T47D (cell line): ENCODE data around the gene RUFY4.

ENCODE experiments used
- DNase-seq, 2 experiments: peaks; one replicate each; pipeline versions ENCODE4 v3.0.0 to v3.0.0-alpha.2; 2011 to 2012; ENCODE audit warnings: low read depth in 1 of 2, low spot score in 1 of 2
- JUND ChIP-seq: IDR thresholded peaks from 2 replicates; pipeline ENCODE4 v1.6.1; 2012; ENCODE audit warnings: low read depth
- in situ Hi-C: cut with HindIII; loops from 2 replicates; pipeline ENCODE4 v1.10.0; 2016; ENCODE audit warnings: low sequenced_read_pairs, low pct_unique_long_range_greater_than_20kb

The RUFY4 gene

DNA sequence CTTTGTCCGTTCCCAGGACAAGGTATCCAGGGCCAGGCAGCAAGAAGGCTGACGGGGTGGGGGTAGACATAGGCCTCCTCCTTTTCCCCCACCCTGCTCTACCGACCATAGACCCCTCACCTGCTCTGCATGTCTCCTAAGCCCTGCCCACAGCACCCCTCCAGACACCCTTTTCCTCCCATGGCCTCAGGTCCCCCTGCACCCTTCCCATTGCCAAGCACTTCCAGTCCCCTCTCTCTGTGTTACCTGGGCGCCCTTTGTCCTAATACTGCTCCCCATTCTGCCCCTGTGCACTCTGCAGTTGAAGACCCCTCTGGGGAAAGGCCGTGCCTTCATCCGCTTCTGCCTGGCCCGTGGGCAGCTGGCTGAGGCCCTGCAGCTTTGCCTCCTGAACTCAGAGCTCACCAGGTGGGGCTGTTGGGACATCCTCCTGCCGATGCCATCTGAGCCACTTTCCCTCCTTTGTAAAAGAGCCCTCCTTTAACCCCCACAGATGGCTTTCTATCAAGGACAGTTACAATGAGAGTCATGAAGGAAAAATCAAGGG, 3.5 kb downstream of the RUFY4 start:
- TF ChIP-seq JUND = no peak
- DNase-seq = no peak
- in situ Hi-C loops = no loop called here

DNA sequence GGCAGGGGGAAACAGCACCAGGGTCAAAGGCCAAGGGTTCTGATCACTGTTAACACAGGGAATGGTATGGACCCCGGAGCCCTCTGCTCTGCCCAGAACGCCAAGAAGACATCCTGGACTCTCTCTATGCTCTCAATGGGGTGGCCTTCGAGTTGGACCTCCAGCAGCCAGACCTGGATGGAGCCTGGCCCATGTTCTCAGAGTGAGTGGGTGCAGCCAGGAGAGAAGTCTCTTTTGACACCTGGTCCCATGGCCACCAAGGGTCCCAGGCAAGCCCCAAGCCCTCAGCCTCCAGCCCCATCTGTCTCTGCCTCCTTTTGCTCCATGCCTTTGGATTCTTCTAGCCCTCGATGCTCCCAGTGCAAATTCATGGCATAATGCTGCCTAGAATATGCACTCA, 4.1 kb downstream of the RUFY4 start:
- in situ Hi-C loops = no loop called here
- DNase-seq = no peak
- TF ChIP-seq JUND = no peak

GRCh38 chr2:218074031-218074430, 5.0 kb downstream of the RUFY4 start:
- no peak for TF ChIP-seq JUND
- in situ Hi-C loops = no loop called here
- peak in 1 of 2 experiments; percentile 16 for DNase-seq

GRCh38 chr2:218075975-218076811, 7.1 kb downstream of the RUFY4 start:
- in situ Hi-C loops = no loop called here
- no peak for DNase-seq
- no peak for TF ChIP-seq JUND

DNA sequence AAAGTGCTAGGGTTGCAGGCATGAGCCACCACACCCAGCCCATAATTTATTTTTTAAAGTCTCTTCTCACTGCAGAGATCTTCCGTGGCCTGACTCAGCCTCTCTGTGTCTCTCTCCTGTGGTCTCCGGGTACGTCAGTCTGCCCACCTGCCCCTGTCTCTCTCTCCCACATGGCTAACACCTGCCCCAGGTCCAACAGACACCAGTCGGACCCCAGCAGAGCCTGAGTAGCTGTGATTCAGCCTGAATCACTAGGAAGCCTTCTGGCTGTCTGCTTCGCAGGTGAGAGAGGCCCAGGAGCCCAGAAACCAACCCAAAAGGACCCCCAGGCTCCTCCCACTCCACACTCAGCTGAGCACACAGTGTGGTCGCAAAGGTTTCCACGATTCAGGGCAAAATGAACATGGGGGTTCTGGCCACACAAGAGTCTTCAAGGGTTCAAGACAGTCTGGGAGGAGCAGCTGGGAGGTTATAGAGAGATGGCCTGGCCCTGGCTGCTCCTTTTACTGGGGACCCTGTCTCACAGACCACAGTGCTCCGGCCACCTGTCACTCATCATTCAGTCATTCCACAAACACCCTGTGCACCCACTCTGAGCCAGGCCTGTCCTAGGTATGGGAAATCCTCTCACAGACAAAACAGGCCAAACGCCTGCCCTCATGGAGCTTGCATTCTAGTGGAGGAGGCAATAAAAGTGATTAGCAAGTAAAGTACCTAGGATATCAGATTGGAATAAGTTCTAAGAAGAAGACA, 8.6 kb downstream of the RUFY4 start:
- TF ChIP-seq JUND = no peak
- in situ Hi-C loops = no loop called here
- no peak for DNase-seq

- TF ChIP-seq JUND = no peak
- DNase-seq = no peak
- in situ Hi-C loops = no loop called here
Measured at GRCh38 chr2:218079943-218080913, 11.2 kb downstream of the RUFY4 start.

DNA sequence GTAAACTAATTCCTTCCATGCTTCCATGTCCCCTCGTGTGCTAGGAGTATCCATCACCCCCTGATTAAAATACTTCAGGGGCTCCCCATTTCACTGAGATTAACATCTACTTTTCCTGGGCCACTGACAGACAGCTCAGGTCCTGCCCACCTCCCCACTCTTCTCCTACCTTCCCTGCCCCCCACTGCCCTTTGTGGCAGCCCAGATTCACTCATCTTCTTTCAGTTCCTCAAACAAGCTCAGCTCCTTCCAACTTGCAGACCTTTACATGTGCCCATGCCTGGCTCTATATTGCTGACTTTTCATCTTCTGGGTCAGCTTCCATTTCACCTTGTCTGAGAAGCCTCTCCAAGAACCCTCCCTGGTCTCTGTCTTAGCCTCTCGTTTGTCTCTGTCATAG, 12.0 kb downstream of the RUFY4 start:
- in situ Hi-C loops = no loop called here
- no peak for DNase-seq
- TF ChIP-seq JUND = no peak

- in situ Hi-C loops = no loop called here
- TF ChIP-seq JUND = no peak
- DNase-seq = no peak
Measured at GRCh38 chr2:218081695-218082094, 12.6 kb downstream of the RUFY4 start.

DNA sequence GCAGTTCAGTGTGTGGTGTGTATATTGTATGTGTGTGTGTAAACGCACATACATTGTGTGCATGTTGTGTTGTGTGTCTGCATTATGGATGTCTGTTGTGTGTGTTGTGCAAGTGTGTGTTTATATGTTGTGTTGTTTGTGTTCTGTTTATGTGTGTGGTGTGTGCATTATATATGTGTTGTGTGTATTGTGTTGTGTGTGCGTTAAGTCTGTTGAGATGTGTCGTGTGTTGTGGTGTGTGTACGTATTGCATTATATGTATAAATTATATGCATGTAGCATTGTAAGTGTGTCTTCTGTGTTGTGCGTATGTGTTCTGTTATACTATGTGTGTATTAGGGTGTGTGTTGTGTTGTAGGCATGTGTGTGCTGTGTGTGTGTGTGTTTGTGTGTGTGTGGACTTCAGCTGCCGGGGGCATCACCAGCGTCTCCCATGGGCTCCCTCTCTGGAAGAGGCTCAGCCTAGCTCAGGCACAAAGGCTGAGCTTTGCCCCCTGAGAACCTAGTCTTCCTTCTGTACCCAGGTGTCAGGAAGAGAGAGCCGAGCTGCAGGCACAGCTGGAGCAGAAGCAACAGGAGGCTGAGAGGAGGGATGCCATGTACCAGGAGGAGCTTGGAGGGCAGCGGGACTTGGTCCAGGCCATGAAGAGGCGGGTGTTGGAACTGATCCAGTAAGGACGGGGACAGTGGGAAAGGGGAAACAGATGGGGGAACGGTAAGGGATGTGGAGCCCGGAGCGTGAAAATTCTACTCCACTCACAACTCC, 13.7 kb downstream of the RUFY4 start:
- in situ Hi-C loops = no loop called here
- DNase-seq = no peak
- no peak for TF ChIP-seq JUND

- in situ Hi-C loops = no loop called here
- TF ChIP-seq JUND = no peak
- no peak for DNase-seq
Measured at GRCh38 chr2:218083352-218083676, 14.3 kb downstream of the RUFY4 start.

DNA sequence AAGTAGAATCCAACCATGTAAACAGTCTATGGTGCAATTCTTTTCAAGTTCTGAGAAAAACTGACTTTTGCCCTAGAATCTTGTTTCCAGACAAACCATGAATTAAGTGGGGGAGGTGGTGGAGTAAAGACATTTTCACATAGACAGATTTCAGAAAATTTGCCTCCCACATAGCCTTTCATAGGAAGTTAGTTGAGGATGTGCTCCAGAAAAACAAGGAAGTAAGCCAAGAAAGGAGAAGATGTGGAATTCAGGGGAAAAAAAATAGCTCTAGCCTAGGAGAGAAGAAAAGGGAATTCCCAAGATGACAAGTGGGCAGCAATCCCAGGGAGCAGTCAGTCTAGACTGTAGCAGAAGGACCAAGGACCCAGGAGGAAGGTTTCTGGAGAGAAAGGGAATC, 17.4 kb downstream of the RUFY4 start:
- DNase-seq = no peak
- in situ Hi-C loops = no loop called here

DNA sequence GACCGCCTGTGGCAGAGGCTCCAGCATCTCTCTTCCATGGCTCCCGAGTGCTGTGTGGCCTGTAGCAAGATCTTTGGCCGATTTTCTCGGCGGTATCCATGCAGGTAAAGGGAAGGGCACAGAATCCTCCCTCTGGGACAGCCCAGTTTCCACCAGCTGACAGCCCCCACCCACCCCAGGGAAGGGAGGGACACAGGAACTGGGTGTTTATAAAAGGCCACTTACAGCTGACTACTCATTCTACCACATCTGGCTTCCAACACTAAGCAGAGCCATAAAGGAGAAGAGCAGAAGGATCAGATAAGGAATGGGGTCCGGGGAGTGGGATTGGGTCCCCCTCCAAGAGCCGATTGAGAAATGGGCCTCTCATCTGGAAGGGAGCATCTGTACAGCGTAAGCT, 20.2 kb downstream of the RUFY4 start:
- TF ChIP-seq JUND = no peak
- in situ Hi-C loops = no loop called here
- no peak for DNase-seq

More for the DNA sequence above, 17.4 kb downstream of the RUFY4 start:
- no peak for TF ChIP-seq JUND
